Fibroblast of the aortic adventitia (primary cell): ENCODE results near the gene CACNA2D3. TPM values are rescaled to one million over a fixed set of nuclear protein-coding genes. Genes with fewer than 3 reads are reported as not detected.

Experiments
- DNase-seq: peaks from one replicate; pipeline ENCODE4 v3.0.0-alpha.2; 2010; ENCODE audit warnings: low read depth
- H3K4me3 ChIP-seq: 2 replicates; pipeline ENCODE4 v1.5.1; 2011; ENCODE audit warnings: low read depth, mild to moderate bottlenecking, control low read depth, low read length, moderate library complexity
- total RNA-seq: library from RNA; depleted of rRNA; stranded (reverse); fragments of >200 nt; gene quantifications from 2 replicates; pipeline ENCODE4 v1.2.3, GENCODE V29; 2012; ENCODE audit warnings: low replicate concordance
- TF ChIP-seq, protein P1 (sequence below): IDR thresholded peaks from 2 replicates; pipeline ENCODE4 v1.5.1; 2011; ENCODE audit warnings: mild to moderate bottlenecking, low read length, control low read depth, inconsistent platforms; ENCODE audit not compliant: insufficient read depth

The CACNA2D3 gene
- total RNA-seq, 1 donor = 0.45 TPM

DNA sequence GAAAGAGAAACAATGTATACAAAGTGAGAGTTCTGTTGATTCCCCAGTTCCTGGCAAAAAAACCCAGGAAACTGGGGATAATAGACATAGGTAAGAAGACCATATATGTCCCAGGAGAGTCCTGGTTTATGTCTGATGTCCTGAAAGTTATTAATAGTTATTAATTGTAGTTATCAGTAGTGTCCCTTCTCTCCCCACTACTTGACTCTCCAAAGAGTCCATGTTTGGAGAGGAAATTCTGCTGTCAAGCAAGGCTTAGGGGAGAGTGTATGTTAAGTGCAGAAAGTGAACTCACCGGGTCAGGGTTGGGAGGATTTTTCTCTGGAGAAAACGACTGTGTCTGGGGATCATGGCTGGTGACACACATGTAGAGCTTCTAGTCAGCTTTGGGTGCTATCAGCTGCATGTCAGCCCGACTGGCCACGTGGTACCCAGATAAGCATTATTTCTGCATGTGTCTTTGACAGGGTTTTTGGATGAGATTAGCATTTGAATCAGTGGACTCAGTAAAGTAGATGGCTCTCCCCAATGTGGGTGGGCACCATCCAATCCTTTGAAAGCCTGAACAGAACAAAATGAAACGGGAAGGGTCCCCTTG is 80.4 kb downstream of the CACNA2D3 start:
- TF ChIP-seq, protein P1, sequence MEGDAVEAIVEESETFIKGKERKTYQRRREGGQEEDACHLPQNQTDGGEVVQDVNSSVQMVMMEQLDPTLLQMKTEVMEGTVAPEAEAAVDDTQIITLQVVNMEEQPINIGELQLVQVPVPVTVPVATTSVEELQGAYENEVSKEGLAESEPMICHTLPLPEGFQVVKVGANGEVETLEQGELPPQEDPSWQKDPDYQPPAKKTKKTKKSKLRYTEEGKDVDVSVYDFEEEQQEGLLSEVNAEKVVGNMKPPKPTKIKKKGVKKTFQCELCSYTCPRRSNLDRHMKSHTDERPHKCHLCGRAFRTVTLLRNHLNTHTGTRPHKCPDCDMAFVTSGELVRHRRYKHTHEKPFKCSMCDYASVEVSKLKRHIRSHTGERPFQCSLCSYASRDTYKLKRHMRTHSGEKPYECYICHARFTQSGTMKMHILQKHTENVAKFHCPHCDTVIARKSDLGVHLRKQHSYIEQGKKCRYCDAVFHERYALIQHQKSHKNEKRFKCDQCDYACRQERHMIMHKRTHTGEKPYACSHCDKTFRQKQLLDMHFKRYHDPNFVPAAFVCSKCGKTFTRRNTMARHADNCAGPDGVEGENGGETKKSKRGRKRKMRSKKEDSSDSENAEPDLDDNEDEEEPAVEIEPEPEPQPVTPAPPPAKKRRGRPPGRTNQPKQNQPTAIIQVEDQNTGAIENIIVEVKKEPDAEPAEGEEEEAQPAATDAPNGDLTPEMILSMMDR = no peak
- DNase-seq = no peak
- no peak overlapping the region for H3K4me3 ChIP-seq

DNA sequence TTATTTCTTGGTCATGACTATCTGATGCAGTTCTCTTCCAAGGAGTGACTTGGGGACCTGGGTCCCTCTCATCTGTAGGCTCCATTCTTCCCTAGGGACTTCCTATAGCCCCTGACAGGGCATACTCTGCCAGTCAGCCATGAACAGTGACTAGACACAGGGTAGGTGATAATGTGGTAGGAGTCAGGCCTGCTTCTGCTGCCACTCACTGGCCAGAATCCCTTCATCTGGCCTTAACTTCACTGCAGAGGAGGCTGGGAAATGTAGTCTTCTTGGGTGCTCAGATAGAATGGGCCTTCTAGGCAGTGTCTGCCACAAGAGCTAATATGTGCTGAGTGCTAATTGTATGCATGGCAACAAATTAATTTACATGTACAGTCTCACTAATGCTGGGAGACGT is 84.5 kb downstream of the CACNA2D3 start:
- DNase-seq = no peak
- TF ChIP-seq, protein P1 = no peak
- H3K4me3 ChIP-seq = no peak overlapping the region

DNA sequence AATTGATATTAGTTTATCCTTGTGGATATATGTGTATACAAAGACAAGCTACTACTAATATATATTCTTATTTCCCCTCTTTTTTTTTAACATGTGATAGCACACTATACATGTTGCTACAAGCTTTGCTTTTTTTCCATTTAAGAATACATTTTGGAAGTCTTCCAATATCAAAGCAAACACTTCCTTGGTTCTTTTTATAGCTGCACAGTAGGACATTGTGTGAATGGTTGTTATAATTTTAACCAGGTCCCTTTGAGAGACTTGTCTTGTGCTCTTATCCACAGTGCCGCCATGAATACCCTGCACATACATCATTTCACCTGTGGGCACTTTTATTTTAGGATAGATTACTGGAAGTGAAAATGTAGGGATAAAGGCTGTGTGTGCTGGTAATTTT is 88.7 kb downstream of the CACNA2D3 start:
- no peak overlapping the region for H3K4me3 ChIP-seq
- no peak for DNase-seq
- TF ChIP-seq, protein P1 = no peak

DNA sequence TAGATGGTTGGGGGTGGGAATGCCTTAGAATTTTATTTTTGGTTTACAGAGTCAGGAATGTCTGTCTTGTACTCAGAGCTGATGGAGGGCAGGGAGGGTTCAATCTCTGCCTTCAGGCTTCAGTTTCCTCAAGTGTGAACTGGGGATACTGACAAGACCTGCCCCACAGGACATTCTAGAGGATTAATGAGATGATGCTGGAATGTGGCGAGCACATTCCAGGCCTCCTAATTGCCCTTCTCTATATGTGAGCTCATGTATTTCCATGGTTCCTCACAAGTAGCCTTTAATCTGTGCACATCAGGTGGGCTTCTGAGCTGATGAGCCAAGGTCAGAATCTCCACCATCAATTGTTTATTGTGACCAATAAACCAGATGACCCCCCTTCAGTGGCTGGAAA is 90.4 kb downstream of the CACNA2D3 start:
- no peak overlapping the region for H3K4me3 ChIP-seq
- no peak for DNase-seq
- TF ChIP-seq, protein P1 = no peak

DNA sequence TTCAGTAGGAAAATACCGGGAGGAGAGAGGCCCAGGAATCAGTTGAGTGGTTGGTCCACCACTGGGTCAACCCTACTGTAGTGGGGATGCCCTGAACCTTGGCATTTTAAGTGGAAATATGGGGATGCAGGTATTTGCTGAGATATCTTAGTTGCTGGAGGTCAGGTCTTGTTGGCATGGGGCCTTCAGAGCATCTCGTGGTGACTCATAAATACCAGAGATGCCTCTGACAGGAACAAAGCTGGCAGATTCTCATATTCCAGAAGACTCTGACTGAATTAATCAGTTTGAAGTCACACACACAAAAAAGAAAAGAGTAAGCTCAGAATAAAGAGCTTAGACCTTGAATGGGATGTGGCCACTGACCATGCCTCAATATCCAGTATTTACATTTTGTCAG is 91.6 kb downstream of the CACNA2D3 start:
- H3K4me3 ChIP-seq = no peak overlapping the region
- TF ChIP-seq, protein P1 = no peak
- DNase-seq = no peak

DNA sequence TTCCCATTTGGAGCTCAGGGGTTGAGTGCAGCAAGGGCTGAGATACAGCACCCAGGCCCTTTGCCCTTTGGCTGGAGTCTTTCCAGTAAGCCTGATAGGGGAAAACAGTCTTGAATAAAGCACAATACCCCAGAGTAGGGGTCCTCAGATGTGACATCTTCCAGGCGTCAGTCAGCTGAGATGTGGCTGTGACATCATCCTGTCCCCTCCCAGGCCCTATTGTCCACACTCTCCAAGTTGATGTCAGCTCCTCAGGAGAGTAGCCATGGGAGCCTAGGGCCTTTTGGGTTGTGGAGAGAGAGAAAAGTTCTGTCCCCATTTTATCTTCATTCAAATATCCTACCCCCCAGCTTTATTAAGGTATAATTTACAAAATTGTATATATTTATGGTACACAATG is 92.5 kb downstream of the CACNA2D3 start:
- TF ChIP-seq, protein P1 = no peak
- no peak for DNase-seq
- H3K4me3 ChIP-seq = no peak overlapping the region

DNA sequence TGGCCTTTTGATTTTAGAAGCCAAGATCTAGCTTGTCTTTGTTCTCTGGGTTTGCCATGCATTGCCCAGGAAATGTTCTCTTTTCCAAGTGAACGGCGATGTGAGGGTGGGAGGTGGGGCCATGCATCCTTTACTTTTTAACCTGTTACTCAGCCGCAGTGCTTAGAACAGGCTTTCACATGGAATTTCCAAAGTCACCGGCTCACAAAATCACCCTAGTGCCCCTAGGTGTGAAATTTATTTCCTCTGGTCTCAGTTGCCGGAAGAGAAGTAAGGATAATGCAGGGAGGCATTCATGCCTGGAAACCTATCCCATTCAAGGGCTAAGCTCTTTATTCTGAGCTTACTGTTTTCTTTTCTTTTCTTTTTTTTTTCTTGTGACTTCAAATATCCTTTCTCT is 93.2 kb downstream of the CACNA2D3 start:
- no peak overlapping the region for H3K4me3 ChIP-seq
- DNase-seq = no peak
- TF ChIP-seq, protein P1 = no peak
